Activated naive CD8-positive, alpha-beta T cell treated with anti-CD3 and anti-CD28 coated beads for 36 hours (primary cell): Measurements from ENCODE around the gene CHD9NB. TPM values are rescaled to one million over a fixed set of nuclear protein-coding genes. Genes with fewer than 3 reads are reported as not detected.
A peak's percentile ranks its signal among the peaks of the same experiment; 100 is the strongest.

Experiments used
- DNase-seq: peaks from one replicate; pipeline ENCODE4 v3.0.0; 2021
- H3K27ac Mint-ChIP-seq: one replicate; pipeline ENCODE4 v1.8.0; 2022; ENCODE audit warnings: mild to moderate bottlenecking, moderate library complexity, mixed read lengths
- H3K27me3 Mint-ChIP-seq: one replicate; pipeline ENCODE4 v1.8.0; 2022; ENCODE audit warnings: mild to moderate bottlenecking, mixed read lengths
- H3K36me3 Mint-ChIP-seq: one replicate; pipeline ENCODE4 v1.8.0; 2021; ENCODE audit warnings: mild to moderate bottlenecking, mixed read lengths
- H3K4me1 Mint-ChIP-seq: one replicate; pipeline ENCODE4 v1.8.0; 2021; ENCODE audit warnings: mixed read lengths
- H3K4me3 Mint-ChIP-seq: one replicate; pipeline ENCODE4 v1.8.0; 2022; ENCODE audit warnings: mild to moderate bottlenecking, moderate library complexity, mixed read lengths
- H3K9me3 Mint-ChIP-seq: one replicate; pipeline ENCODE4 v1.8.0; 2022; ENCODE audit warnings: mixed read lengths
- total RNA-seq, 2 experiments: library from RNA; stranded (reverse); gene quantifications; one replicate each; pipeline ENCODE4 v1.2.3, GENCODE V29; 2021

Gene CHD9NB
- total RNA-seq: under 1 TPM in 1 of 2 experiments, not detected in 1; 0.12 TPM

- peaks cover 15% of the 10 kb centered on the region for H3K4me1 Mint-ChIP-seq
- no peaks in the 10 kb centered on the region for H3K36me3 Mint-ChIP-seq
- H3K9me3 Mint-ChIP-seq: no peaks in the 10 kb centered on the region
- H3K27ac Mint-ChIP-seq: no peak within 1 kb of the TSS
- H3K27me3 Mint-ChIP-seq: peaks cover 17% of the 10 kb centered on the region
- H3K4me3 Mint-ChIP-seq: no peak within 1 kb of the TSS
- DNase-seq: no peak
Observed at GRCh38 chr16:53052519-53053501, at the start of gene CHD9NB. TSS of gene CHD9NB (minus strand) at chr16:53052897. CDS start at chr16:53044158, 8,739 bp downstream.

- Mint-ChIP-seq H3K36me3 (no peaks in the 10 kb centered on the region), H3K4me1 (peaks cover 20% of the 10 kb centered on the region), H3K27ac (no peak overlapping the region), H3K27me3 (no peaks in the 10 kb centered on the region), H3K9me3 (no peaks in the 10 kb centered on the region), H3K4me3 (no peak overlapping the region)
- DNase-seq: no peak
Observed at GRCh38 chr16:53100889-53101288, 48.2 kb upstream of the CHD9NB start.

DNA sequence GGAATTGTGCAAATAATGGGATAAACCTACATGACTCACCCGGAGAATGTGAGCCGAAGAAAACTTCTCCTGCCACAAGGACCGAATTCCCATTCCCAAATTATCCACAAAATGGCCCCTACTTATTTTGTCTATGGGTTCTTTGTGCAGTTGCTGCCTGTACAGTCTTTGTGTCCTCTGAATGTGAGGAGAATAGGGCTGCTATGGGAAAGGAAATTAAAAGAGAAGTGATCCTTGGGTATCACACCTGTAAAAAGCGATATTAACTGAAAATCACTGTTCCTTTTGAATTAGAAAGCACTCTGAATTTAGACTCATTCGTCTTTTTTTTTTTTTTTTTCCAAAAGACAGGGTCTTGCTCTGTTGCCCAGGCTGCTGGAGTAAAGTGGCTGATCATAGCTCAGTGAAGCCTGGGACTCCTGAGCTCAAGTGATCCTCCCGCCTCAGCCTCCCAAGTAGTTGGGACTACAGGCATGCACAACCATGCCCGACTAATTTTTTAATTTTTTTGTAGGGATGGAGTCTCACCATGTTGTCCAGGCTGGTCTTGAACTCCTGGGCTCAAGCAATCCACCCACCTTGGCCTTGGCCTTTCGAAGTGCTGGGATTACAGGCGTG is 47.5 kb upstream of the CHD9NB start:
- Mint-ChIP-seq H3K27me3 (no peaks in the 10 kb centered on the region), H3K36me3 (no peaks in the 10 kb centered on the region), H3K27ac (no peak overlapping the region), H3K4me1 (peaks cover 20% of the 10 kb centered on the region), H3K4me3 (peak overlapping the region; percentile 84), H3K9me3 (no peaks in the 10 kb centered on the region)
- no peak for DNase-seq

GRCh38 chr16:53099318-53100130 is 46.8 kb upstream of the CHD9NB start:
- Mint-ChIP-seq H3K27ac (peak overlapping the region; percentile 91), H3K4me3 (peak overlapping the region; percentile 84), H3K27me3 (no peaks in the 10 kb centered on the region), H3K36me3 (no peaks in the 10 kb centered on the region), H3K9me3 (no peaks in the 10 kb centered on the region), H3K4me1 (peaks cover 20% of the 10 kb centered on the region)
- peak; percentile 61 for DNase-seq

- Mint-ChIP-seq H3K27me3 (no peaks in the 10 kb centered on the region), H3K27ac (peak overlapping the region; percentile 91), H3K4me3 (peak overlapping the region; percentile 84), H3K4me1 (peaks cover 21% of the 10 kb centered on the region), H3K9me3 (no peaks in the 10 kb centered on the region), H3K36me3 (no peaks in the 10 kb centered on the region)
- DNase-seq: peak; percentile 63
Observed at GRCh38 chr16:53098526-53099317, 46.0 kb upstream of the CHD9NB start.

GRCh38 chr16:53097190-53097589 is 44.5 kb upstream of the CHD9NB start:
- H3K4me1 Mint-ChIP-seq: peaks cover 23% of the 10 kb centered on the region
- no peak overlapping the region for H3K27ac Mint-ChIP-seq
- no peaks in the 10 kb centered on the region for H3K27me3 Mint-ChIP-seq
- no peaks in the 10 kb centered on the region for H3K36me3 Mint-ChIP-seq
- no peak for DNase-seq
- H3K4me3 Mint-ChIP-seq: no peak overlapping the region
- no peaks in the 10 kb centered on the region for H3K9me3 Mint-ChIP-seq

- Mint-ChIP-seq H3K9me3 (no peaks in the 10 kb centered on the region), H3K27ac (no peak overlapping the region), H3K36me3 (peaks cover 1% of the 10 kb centered on the region), H3K4me3 (no peak overlapping the region), H3K4me1 (peaks cover 24% of the 10 kb centered on the region), H3K27me3 (peaks cover 3% of the 10 kb centered on the region)
- DNase-seq: no peak
Observed at GRCh38 chr16:53094013-53094630, 41.4 kb upstream of the CHD9NB start.

DNA sequence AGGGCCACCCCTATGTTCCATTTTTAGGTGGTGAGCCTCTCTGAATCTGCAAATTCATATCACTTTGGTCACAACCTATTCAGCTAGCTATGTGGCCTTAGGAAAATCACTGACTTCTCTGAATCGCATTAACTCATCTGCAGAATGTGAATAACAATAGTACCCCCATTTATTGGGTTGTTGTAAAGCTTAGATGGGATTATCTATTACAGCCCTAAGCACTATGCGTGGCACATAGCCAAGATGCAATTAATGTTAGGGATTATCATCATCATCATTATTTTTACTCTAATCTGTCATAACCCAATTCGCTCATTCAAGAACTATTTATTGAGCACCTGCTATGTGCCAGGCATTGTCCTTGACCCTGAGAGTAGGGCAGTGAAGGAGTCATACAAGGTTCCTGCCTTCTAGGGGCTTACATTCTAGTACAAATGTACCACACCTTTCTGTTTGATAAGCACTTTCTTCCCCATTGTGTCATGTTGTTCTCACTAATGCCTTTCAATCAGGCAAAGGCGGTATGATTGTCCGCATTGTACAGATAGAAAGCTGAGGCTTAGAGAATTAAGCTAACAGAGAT is 40.6 kb upstream of the CHD9NB start:
- no peaks in the 10 kb centered on the region for H3K9me3 Mint-ChIP-seq
- peaks cover 15% of the 10 kb centered on the region for H3K4me1 Mint-ChIP-seq
- H3K36me3 Mint-ChIP-seq: peaks cover 1% of the 10 kb centered on the region
- no peak overlapping the region for H3K27ac Mint-ChIP-seq
- no peak overlapping the region for H3K4me3 Mint-ChIP-seq
- DNase-seq: no peak
- peaks cover 3% of the 10 kb centered on the region for H3K27me3 Mint-ChIP-seq

DNA sequence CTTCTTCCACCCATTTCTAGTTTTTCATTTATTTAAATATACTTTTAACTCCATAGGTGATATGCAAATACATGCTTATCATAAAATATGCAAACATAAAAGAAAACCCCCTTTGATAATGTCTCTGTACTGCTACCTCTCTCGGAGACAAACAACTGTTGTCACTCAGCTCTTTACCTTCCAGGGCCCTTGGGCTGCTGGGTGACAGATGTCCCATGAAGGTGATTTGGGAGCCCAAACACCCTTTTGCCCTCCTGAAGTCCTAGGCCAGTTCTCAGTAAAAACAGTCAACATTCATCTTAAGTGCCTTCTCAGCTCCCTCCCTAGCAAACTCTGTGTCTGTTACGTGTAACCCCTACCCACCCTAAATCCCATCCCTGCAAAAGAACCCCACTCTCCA is 39.6 kb upstream of the CHD9NB start:
- DNase-seq: no peak
- H3K4me3 Mint-ChIP-seq: no peak overlapping the region
- H3K36me3 Mint-ChIP-seq: peaks cover 1% of the 10 kb centered on the region
- H3K9me3 Mint-ChIP-seq: no peaks in the 10 kb centered on the region
- peaks cover 3% of the 10 kb centered on the region for H3K27me3 Mint-ChIP-seq
- H3K27ac Mint-ChIP-seq: no peak overlapping the region
- peaks cover 15% of the 10 kb centered on the region for H3K4me1 Mint-ChIP-seq

DNA sequence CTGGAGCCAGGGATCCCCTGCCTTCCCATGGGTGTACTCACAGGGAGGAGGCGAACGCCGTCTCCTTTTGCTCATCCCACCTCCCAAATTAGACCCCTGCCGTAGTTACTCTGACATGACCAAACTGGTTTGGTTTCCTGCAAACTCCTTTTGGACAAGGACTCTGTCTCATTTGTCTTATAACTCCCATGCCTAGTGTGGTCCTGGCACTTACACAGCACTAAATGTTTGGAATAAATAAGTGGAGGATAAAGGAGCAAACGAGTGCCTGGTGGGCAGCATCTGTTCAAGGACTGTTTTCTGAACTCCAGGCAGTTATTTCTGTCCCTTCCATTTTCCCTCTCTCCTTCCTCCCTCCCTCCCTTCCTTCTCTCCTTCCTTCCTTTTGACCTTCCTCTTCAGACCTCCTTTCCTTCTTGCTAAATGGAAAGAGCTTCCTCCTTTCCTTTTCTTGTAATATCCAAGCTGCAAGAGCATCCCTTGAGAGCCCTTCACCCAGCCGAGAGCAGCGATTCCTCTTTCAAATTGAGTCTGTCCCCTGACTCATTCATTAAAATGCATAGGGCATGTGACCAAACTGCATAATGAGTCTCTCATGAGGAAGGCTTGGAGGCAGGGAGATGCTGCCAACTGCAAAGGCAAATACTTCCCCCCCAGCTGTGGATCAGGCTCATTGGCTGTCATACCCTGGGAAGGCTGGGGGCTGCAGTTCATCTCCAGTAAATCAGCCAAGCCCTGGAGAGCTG is 38.9 kb upstream of the CHD9NB start:
- Mint-ChIP-seq H3K36me3 (peaks cover 1% of the 10 kb centered on the region), H3K4me3 (peak overlapping the region; percentile 38), H3K27ac (peak overlapping the region; percentile 71), H3K4me1 (peaks cover 15% of the 10 kb centered on the region), H3K9me3 (no peaks in the 10 kb centered on the region), H3K27me3 (peaks cover 3% of the 10 kb centered on the region)
- DNase-seq: no peak

DNA sequence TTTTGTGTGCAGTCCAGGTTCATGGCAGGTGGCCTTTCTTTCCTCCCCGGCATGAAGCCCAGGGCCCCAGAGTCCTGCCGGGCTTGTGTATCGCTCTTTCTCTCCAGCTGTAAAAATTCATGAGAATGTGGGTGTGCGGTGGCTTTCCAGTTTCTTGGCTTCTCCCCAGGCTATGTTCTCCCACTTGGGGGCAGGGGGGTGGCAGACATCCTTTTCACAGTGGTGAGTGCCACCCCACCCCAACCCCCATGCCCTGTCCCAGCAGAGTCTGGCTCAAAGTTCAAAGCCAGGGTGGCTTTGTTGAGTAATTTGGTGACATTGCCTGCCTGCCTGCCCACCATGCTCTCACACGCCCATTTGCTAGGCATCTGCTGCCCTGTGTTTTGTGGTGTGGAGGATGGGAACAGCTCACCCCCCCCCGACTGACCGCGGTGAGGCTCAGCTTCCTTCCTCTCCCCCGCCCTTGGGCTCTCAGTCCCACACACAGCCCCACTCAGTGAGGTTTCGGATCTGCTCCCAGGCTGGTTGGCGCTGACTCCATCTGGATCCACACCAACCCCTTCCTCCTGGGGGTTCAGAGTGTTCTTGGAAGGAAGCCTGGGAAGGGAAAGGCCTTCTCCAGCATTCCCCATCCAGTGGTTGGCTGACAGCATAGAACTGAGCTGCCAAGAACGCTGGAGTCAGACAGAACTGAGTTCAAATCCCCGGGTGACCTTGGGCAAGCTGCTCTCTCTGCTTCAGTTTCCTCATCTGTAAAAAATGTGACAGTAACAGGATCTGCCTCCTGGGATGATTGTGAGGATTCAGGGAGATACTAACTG is 38.1 kb upstream of the CHD9NB start:
- no peak for DNase-seq
- peaks cover 17% of the 10 kb centered on the region for H3K4me1 Mint-ChIP-seq
- no peak overlapping the region for H3K27ac Mint-ChIP-seq
- no peak overlapping the region for H3K4me3 Mint-ChIP-seq
- no peaks in the 10 kb centered on the region for H3K9me3 Mint-ChIP-seq
- H3K36me3 Mint-ChIP-seq: peaks cover 1% of the 10 kb centered on the region
- H3K27me3 Mint-ChIP-seq: peaks cover 3% of the 10 kb centered on the region

- no peaks in the 10 kb centered on the region for H3K9me3 Mint-ChIP-seq
- no peak for DNase-seq
- H3K4me1 Mint-ChIP-seq: peaks cover 17% of the 10 kb centered on the region
- H3K27ac Mint-ChIP-seq: no peak overlapping the region
- H3K27me3 Mint-ChIP-seq: peaks cover 3% of the 10 kb centered on the region
- H3K36me3 Mint-ChIP-seq: peaks cover 1% of the 10 kb centered on the region
- H3K4me3 Mint-ChIP-seq: no peak overlapping the region
Observed at GRCh38 chr16:53090286-53090590, 37.5 kb upstream of the CHD9NB start.
